Jurkat, Clone E6-1 (cell line): ENCODE results near the gene CHCHD3.
A peak's percentile ranks its signal among the peaks of the same experiment; 100 is the strongest.

ENCODE experiments used
- DNase-seq: peaks from one replicate; pipeline ENCODE4 v3.0.0-alpha.2; 2011; ENCODE audit warnings: low read depth, low spot score
- H3K4me3 ChIP-seq: 2 replicates; pipeline ENCODE4 v1.5.1; 2011; ENCODE audit warnings: mild to moderate bottlenecking, low read length, control low read depth, moderate library complexity

The CHCHD3 gene

DNA sequence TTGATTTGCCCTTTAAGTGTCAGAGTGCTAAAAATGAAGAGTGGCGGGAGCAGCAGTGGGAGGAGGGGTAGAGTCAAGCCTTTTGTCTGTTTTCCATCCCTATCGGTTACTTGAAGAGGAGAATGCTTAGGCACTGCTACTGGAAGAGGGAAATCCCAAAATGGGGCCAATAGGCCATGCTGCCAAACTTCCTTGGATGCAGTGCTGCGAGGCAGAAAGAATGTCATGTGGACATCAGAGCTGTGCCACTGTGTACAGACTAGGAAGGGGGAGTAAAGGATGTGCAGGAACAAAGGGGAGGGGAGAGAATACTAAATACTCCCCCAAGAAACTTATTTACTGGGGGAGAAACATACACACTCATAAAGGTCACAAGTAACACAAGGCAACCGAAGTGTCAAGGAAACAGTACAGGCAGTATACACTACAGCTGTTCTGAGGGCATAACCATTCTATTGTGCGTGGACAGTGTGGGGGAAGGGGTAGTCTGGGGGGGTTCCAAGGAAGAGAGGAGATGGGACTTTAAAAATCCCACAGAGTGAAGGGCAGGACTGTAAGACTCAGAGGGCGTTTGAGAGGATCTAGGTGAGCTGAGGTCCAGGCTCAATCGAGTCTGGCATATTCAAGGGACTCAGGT, 276.9 kb downstream of the CHCHD3 start:
- DNase-seq, result no peak
- H3K4me3 ChIP-seq, result no peak overlapping the region

GRCh38 chr7:132800522-132800921, 281.4 kb downstream of the CHCHD3 start:
- DNase-seq, result no peak
- no peak overlapping the region for H3K4me3 ChIP-seq

DNA sequence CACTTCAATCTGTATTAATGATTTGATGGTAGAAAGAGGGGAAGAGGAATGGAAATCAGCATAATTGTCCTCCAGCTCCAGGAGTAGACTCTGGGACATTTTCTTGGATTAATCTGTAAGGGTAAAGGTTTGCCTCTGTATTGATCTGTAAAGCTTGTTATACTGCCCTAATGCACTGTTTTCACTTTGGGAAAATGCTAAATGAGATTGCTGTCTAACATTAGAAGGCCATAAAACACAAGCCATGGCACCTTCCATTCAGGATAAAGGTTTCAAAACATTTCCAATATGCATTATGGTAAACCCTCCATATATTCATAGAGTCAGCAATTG, 282.8 kb downstream of the CHCHD3 start:
- no peak overlapping the region for H3K4me3 ChIP-seq
- no peak for DNase-seq

DNA sequence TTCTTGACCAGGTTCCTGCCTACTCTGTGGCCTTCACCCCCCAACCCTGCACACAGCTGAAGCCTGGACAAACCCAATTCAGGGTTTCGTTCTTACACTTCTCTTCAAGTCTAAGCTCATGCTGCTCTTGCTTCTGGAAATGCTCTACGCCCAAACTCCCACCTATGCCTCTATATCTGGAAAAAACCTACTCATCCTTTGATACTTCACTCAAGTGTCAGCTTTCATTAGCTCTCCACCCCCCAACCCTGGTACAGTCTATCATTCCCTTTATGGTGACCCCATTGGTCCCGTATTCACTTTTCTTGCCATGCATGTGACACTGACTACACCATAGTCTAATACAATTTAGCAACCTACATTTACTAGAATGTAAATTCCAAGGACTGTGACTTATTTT, 284.7 kb downstream of the CHCHD3 start:
- H3K4me3 ChIP-seq, result no peak overlapping the region
- no peak for DNase-seq

DNA sequence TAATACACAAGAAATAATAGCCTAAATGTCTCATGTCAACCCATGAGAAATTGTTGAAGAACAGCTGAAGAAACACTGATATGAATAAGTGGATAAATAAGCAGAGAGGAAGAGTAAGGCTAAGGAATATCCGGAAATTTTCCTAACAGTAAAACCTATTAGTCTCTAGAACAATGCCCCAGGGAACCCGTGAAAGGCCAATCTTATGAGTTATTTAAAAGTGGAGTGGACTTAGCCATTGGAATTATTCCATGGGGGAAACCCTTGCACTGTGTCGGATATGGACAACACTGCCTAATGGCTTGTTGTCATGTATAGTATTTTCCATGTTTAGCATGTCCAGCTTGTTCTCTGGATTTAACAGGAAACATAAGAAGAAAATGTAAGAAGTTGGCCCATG, 288.4 kb downstream of the CHCHD3 start:
- DNase-seq, result no peak
- no peak overlapping the region for H3K4me3 ChIP-seq

DNA sequence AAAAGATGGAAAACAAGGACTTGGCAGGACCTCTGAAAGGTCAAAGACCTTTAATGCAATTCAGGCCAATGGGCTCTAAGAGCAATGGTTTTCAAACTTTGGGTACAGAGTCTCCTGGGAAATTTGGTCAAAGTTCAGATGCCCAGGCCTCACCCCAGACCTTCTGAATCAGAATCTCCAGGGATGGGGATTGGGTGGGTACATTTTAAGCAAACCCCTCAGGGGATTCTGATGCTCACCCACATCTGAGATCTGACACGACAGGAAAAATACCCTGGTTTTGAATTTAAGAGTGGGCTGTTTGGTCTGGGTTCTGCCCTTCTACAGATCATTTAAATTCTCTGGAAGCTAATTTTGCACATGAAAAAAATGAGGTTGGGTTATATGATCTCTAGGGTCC, 290.9 kb downstream of the CHCHD3 start:
- no peak for DNase-seq
- H3K4me3 ChIP-seq, result no peak overlapping the region

DNA sequence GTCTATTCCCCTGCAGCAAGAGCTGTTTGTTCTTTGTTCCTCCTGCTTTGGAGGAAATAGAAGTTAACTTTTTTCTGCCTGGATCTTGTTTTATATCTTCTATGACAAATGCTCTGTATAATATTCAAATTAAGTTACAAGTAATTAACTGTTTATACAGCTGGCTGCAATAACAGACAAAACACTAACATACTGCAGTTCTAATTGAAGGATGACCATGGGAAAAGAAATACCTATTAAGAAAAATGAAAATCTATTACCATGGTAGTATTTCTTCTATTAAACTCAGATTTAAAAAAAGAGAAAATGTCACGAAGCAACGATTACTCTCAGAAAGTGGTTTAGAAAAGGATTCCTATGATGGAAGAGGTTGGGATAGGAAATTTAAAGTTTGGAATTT, 291.8 kb downstream of the CHCHD3 start:
- H3K4me3 ChIP-seq, result no peak overlapping the region
- no peak for DNase-seq

GRCh38 chr7:132789281-132789680, 292.6 kb downstream of the CHCHD3 start:
- H3K4me3 ChIP-seq, result no peak overlapping the region

DNA sequence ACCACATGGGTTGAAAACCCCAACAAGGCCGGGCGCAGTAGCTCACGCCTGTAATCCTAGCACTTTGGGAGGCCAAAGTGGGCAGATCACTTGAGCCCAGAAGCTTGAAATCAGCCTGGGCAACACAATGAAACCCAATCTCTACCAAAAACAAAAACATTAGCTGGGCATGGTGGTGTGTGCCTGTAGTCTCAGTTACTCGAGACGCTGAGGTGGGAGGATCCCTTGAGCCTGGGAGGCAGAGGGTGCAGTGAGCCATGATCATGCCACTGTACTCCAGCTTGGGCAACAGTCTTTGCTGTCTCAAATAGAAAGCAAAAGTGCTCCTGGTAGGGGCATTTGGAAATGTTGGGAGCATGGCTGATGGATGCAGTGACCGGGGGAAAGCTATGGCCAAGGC, 296.0 kb downstream of the CHCHD3 start:
- no peak overlapping the region for H3K4me3 ChIP-seq
- DNase-seq, result no peak

More at GRCh38 chr7:132789281-132789680, 292.6 kb downstream of the CHCHD3 start:
- DNase-seq, result no peak

- H3K4me3 ChIP-seq, result no peak overlapping the region
- no peak for DNase-seq
Measured at GRCh38 chr7:132784406-132784805, 297.5 kb downstream of the CHCHD3 start.

DNA sequence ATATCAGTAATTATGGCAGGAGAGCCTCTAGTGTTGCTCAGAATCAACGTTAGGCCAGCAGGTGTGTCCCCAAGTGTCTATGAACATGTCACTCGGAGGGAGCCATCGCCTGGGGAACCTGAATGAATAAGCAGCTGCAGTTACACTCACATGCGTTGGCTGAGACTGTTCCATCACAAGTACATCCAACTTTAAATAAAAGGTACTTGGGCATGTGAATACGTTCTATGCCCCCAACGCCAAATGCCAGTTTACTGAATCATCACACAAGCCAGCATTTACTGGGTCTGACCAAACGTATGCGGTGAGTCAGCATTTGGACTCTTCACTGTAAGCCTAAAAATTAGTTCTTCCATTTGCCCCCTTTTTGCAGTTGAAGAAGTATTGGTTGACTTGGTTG, 298.1 kb downstream of the CHCHD3 start:
- DNase-seq, result no peak

GRCh38 chr7:132782777-132783640, 298.9 kb downstream of the CHCHD3 start:
- DNase-seq, result no peak
- H3K4me3 ChIP-seq, result no peak overlapping the region

More for the DNA sequence above, 298.1 kb downstream of the CHCHD3 start:
- no peak overlapping the region for H3K4me3 ChIP-seq

- DNase-seq, result no peak
- H3K4me3 ChIP-seq, result no peak overlapping the region
Measured at GRCh38 chr7:132780822-132781221, 301.1 kb downstream of the CHCHD3 start.

DNA sequence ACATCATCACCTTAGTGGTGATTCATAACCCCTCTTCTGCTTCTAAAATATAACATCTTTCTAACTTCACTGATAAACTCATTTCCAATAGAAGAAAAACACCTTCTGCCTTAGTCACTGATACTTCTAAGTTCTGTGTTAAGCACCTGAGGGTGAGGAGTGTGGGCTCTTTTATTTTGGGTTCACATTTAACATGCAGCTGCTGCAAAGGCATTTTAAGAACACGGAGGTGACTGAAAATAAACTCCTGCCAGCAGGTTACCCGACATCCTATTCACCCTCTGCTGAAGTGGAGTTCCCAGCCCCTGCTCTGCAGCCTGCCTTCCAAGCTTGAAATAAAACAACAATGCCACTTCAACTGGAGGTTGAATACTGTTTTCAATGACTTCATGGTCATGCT, 302.7 kb downstream of the CHCHD3 start:
- no peak overlapping the region for H3K4me3 ChIP-seq
- DNase-seq, result no peak

DNA sequence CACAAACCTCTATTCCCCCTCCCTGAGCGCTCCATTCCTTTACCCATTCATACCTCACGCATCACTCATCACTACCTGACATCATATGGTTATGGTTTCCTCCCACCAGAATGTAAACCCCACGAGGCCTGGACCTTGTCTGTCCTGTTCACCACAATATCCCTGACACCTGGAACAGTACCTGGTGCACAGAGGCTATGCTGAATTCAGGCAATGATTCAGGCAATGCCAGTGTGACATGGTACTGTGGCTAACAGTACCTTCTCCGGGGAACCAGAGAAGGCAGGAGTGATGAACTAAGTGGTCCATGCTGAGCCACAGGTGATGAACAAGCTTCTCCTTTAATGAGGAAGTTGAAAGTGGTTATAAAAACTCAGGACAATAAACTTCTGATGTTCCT, 303.1 kb downstream of the CHCHD3 start:
- no peak overlapping the region for H3K4me3 ChIP-seq
- DNase-seq, result no peak

- no peak overlapping the region for H3K4me3 ChIP-seq
- no peak for DNase-seq
Measured at GRCh38 chr7:132777956-132778355, 303.9 kb downstream of the CHCHD3 start.

GRCh38 chr7:132777414-132777813, 304.5 kb downstream of the CHCHD3 start:
- no peak for DNase-seq
- H3K4me3 ChIP-seq, result no peak overlapping the region

DNA sequence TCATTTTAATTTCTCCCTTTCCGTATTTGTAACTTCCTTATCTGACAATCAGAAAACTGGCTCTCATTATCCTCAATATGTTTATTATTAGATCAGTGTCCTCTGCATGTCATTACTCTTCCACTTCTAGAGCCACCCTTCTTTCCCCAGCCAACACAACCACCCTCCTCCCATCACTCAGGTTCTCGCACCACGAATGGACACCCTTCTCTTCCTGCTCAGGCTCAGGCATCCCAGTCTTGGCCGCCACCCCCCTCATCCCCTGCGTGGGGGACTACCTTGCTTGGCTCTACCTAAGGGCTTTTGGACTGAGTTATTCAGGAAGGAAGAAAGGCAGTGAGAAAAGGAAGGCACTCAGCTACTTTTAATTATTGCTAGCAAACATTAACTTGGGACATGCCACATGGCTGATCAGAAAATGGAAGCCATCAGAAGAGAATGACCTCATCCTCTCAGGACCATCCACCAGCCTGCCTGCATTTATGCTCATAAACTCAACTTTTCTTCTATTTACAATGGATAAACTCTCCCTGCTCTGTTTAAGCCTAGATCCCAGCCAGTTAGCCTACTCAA, 305.8 kb downstream of the CHCHD3 start:
- DNase-seq, result no peak
- no peak overlapping the region for H3K4me3 ChIP-seq

DNA sequence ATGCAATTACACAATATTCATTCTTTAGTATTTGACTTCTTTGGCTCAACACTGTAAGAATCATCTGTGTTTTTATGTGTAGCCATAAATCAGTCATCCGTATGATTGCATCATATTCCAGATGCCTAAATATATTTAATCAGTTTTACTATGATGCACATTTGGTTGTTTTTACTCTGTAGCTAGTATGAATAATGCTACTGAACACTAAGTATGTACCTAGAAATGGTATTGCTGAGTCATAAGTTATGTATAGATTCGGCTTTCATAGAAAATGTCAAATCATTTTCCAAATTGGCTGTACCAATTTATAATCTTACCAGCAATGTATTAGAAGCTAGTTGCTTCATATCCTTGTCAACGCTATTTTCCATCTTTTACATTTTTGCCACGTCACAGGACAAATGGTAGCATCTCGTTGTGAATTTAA, 308.3 kb downstream of the CHCHD3 start:
- DNase-seq, result no peak
- no peak overlapping the region for H3K4me3 ChIP-seq

DNA sequence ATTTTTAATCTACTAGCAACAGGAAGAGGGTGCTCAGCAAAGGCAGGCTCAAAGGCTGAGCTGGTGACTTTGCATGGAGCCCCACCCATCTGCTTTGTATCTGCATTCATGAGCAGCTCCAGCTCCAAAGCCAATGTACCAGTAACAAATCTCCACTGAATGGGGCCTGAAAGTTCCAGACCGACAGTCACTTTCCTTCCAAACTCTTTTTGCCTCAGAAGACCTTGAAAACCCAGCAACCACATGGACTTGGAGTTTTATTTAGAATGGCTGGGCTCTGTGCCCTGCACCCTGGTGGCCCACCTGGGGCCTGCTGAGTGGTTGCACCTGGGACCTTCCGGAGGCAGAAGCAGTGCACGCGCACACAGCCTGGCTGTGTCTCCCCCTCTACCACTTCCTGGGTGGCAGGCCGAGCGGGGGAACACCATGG, 310.6 kb downstream of the CHCHD3 start:
- peak; percentile 66 for DNase-seq
- no peak overlapping the region for H3K4me3 ChIP-seq
